GM18907 (cell line): ENCODE results near the gene MESP1.

ENCODE experiments used
- ATAC-seq: cut with Tn5 transposase; IDR thresholded peaks from one replicate; pipeline ENCODE4 v1.9.1; 2021; ENCODE audit warnings: mild to moderate bottlenecking, moderate library complexity; ENCODE audit not compliant: unreplicated experiment

The MESP1 gene

DNA sequence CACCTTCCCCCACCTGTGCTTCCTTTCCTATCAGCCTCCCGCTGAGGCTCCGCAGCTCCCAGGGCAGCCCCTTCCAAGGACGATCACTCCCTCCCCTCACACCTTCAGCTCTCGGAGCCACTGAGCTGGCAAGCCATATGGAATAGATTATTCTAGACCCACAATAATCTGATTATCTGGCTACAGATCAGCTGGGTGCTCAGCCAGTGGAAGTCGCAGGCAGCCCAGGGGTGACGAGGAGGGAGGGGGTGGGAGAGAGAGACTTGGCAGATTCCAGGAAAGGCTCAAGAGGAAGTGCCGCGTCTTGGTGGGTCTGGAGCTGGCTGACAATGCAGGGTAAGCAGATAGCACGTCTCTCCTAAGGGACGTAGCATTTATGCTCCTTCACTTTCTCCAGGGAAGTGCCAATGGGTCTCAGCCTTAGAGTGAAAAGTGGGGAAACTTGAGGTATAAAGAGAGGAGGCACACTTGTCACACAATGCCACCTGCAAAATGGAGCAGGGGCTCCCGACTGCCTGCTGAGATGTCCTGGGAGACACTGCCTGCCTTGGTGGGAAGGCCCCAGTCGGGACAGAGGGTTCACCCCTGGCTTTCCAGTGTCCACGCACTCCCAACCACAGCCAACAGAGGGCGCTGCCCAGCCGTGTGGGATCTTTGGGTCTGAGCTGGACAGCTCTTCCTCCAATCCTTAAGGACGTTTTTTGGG is 9.4 kb upstream of the MESP1 start:
- ATAC-seq = peak; percentile 75

- ATAC-seq = no peak
These were observed 8.8 kb upstream of the MESP1 start for GRCh38 chr15:89759835-89760234.

GRCh38 chr15:89758981-89759380 is 7.9 kb upstream of the MESP1 start:
- ATAC-seq = no peak

DNA sequence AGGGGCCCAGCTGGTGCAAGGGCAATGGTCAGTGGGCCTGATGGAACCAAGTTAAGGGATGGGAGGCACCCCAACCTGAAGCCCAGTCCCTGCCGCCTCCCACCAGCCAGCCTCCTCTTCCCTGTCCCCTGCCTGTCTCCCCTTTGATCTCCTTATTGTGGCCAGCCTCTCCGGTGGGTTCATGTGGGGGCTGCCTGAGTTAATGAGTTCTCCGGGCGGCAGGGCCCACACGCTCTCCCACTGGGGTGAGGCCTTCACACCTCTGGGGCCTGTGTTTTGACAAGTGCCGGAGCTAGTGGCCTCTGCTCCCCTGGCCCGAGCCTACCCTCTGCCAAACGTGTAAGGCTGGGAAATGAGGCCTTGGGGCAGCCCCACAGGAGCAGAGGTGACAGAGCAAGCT is 7.2 kb upstream of the MESP1 start:
- ATAC-seq = no peak

GRCh38 chr15:89756897-89757296 is 5.8 kb upstream of the MESP1 start:
- ATAC-seq = no peak

GRCh38 chr15:89755701-89756100 is 4.7 kb upstream of the MESP1 start:
- ATAC-seq = no peak

DNA sequence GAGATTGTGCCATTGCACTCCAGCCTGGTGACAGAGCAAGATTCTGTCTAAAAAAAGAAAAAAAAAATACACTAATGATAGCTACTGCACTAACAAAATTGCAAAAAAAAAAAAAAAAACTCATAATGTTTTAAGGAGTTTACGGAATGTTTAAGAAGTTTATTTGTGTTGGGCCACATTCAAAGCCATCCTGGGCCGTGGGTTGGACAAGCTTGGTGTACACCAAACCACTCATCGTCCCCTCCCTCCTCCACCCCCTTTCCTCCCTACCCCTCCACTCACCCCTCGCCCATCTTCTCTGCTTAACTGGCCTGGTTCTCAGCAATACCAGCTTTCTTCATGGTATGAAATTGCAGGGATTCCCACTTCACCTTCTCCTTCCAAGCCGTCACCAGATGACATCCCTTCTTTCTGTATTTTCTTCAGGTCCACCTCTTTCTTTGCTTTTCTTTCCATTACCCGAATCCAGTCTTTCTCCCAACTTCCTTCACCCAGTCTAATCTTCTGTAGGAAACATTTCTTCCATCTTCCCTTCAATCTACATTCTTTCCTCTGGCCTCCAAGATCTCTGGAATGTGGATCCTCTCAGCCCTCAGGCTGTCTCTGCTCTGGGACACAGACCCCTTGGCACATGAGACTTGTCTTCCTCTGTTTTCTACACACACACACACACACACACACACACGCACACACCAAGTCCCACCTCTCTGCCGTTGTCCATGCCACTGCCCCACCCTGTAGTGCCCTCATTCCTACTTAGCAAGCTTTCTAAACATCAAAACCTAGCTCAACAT is 3.5 kb upstream of the MESP1 start:
- no peak for ATAC-seq

GRCh38 chr15:89753855-89754254 is 2.8 kb upstream of the MESP1 start:
- no peak for ATAC-seq

DNA sequence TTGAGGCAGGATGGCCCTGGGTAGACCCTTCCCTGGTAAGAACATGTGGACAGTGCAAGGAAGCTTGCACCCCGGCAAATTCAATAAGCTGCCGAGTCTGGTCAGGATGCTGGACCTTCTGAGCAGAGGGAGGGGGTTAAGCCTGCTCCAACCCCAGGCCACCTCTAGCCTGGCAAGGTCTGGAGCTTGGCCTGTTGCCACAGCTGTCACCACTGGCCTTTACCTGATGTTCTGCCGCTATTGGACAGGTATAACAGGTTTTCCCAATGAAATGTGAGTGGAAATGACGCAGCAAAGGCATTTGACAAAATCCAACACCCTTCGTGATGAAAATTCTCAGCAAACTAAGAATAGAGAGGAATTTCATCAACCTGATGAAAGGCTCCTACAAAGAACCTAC is 699 bp upstream of the MESP1 start:
- ATAC-seq = no peak

GRCh38 chr15:89749951-89750559 is 994 bp downstream of the MESP1 start:
- ATAC-seq = peak; percentile 7

DNA sequence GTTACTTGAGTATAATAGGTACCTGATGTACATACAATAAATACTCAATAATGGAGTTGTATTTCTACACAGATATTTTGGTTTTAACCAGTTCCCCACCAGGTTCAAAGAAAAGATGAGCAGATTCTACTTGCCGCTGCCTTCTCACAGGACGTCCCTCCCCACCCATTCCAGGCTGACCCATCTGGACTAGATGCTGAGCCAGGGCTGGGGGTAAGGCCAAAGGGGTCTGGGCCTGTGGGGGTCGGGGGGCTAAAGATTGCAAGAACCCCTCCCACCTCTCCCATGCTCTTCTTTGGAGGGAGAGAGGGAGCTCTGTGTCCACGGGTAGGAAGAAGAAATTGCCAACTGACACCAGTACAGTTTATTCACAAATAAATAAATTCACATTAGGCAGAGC is 1.5 kb downstream of the MESP1 start:
- ATAC-seq = no peak

DNA sequence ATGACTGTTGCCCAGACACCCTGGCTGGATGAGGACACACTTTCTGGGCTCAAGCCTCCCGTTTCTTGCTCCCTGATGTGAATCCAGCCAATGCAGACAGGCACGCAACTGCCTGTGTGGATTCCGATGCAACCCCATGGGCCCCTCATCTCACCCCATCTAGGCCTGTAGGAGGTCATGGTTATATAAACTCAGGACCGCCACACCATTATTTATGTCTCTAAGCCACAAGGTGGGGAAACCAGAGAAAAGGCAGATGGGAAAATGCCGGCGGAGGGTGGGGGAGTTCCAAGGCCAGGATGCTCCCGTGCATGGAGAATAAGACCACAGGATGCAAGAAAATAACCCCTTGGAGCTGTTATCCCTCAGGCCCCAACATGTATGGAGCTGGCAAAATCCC is 2.0 kb downstream of the MESP1 start:
- ATAC-seq = no peak

DNA sequence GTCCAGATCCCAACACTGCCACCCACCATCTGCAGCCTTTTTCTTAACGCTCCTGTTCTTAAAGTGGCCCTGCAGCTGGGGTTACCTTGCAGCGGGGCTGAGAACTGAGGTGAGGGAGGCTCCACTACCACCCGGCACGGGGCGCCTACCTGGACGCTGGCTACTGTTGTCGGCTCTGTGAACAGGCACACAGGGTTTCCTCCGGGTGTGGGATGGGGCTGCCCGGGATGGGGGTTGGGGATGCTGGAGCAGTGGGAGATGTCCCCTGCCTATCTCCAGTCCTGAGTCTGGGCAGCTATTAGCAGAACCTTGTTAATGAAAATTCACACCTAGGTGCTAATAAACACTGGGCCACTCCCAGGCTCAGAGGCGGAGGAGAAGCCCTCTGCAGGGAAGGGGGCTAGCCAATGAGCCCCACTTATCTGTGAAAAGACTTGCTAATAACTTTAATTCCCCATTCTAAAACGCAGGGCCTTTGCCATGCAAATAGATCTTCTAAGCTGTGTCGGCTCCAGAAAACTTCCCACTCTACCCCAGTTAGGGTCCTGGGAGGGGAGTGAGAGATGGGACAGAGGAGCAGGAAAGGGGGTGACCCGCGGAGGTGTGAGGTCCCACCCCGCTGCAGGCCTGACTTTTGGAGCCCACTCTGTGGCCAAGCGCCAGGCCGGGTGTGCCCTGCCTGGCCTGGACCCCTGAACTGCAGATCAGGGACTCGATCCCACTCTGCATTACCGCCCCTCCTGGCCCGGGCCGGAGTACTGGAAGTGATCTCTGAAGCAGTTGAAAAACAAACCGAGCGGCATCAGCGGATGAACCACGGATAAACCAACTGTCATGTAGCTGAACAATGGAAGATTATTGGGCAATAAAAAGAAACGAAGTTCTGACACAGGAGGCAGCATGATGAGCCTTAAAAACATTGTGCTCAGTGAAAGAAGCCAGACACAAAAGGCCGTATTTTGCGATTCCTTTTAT is 3.1 kb downstream of the MESP1 start:
- ATAC-seq = no peak

DNA sequence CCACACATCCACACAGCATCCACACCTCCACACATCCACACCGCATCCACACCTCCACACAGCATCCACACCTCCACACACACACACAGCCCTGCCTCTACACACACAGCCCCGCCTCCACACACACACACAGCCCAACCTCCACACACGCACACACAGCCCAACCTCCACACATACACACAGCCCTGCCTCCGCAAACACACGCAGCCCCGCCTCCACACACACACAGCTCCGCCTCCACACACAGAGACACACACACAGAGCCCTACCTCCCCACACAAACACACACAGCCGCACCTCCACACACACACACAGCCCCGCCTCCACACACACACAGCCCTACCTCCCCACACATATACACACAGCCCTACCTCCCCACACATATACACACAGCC is 4.7 kb downstream of the MESP1 start:
- ATAC-seq = no peak

DNA sequence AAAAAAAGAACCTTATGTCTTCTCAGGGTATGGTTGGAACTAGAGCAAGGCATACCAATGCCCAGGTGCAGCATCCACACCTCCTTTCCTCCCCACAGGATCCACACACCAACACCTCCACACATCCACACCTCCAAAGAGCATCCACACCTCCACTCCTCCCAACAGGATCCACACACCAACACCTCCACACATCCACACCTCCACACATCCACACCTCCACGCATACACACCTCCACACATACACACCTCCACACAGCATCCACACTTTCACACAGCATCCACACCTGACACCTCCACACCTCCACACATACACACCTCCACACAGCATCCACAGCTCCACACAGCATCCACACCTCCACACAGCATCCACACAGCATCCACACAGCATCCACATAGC is 5.3 kb downstream of the MESP1 start:
- ATAC-seq = no peak

- ATAC-seq = no peak
These were observed 5.9 kb downstream of the MESP1 start for GRCh38 chr15:89745131-89745530.

DNA sequence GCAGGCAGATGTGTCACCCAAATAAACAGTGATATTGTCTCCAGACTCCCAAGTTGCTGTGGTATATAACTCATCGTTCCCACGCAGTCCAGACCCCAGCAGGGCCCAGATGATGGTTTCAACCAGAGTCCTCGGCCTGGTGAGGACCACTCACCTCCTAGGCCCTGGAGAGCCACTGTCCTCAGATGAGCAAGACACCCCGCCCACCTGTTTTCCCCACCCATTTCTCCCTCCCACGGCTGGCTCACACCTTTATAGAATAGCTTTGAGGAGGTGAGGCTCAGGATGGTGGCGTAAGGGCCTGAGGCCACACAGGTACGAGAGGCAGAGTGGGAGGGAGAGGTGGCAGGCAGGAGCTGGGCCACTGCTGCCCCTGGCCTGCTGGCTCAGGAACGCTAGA is 7.5 kb downstream of the MESP1 start:
- ATAC-seq = no peak

GRCh38 chr15:89743011-89743410 is 8.0 kb downstream of the MESP1 start:
- ATAC-seq = no peak

GRCh38 chr15:89740137-89740536 is 10.9 kb downstream of the MESP1 start:
- ATAC-seq = no peak

DNA sequence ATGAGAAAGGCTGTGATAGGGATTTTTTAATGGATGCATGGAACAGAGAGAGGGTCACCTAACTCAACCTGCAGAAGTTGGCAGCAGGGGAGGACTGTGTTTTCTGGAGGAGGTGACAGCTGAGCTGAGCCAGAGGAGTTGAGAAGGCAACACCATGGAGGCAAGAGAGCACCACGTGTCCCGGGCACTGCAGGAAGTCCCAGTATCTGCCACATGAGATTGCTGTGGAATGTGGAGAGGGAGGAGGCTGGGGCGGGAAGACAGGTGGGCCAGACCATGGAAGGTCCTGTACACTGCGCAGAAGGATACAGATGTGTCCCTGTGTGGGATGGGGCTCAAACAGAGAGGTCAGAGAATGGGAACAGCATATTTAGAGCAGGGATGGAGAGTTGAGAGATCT is 15.3 kb downstream of the MESP1 start:
- ATAC-seq = no peak
